CD14-positive monocyte (primary cell): ENCODE measurements around the gene DOK5. TPM values are rescaled to one million over a fixed set of nuclear protein-coding genes. Genes with fewer than 3 reads are reported as not detected.

Experiments
- DNase-seq, 3 donors: peaks; one replicate each; pipeline ENCODE4 v3.0.0-alpha.2; 2011 to 2022
- H2AFZ ChIP-seq: 2 replicates; pipeline ENCODE4 v1.6.0; 2012; ENCODE audit warnings: mild to moderate bottlenecking, low read depth, low read length, inconsistent platforms; ENCODE audit not compliant: insufficient read depth, poor library complexity, severe bottlenecking
- H3K27ac ChIP-seq, 2 donors: 1 replicate in 1 of 2; 2 replicates in 1 of 2; pipeline ENCODE4 v1.5.1; 2012 to 2013; ENCODE audit warnings: low read length in 2 of 2, control low read depth in 1 of 2, inconsistent platforms in 1 of 2, low read depth in 1 of 2, mild to moderate bottlenecking in 1 of 2
- H3K27me3 ChIP-seq, 2 donors: one replicate each; pipeline versions ENCODE4 v1.6.0 to v1.6.1; 2011 to 2013; ENCODE audit warnings: low read length in 2 of 2; ENCODE audit not compliant: control insufficient read depth in 2 of 2, insufficient read depth in 2 of 2
- H3K36me3 ChIP-seq, 2 donors: replicated peaks in 1 of 2; 1 replicate in 1 of 2; 2 replicates in 1 of 2; pipeline versions ENCODE4 v1.5.1 to v1.6.1; 2012 to 2013; ENCODE audit warnings: low read length in 2 of 2, control low read depth in 1 of 2, inconsistent platforms in 1 of 2, mild to moderate bottlenecking in 1 of 2; ENCODE audit not compliant: insufficient read depth in 2 of 2, control insufficient read depth in 1 of 2
- H3K4me1 ChIP-seq, 2 donors: 1 replicate in 1 of 2; 2 replicates in 1 of 2; pipeline versions ENCODE4 v1.5.1 to v1.6.1; 2012 to 2013; ENCODE audit warnings: low read length in 2 of 2, control low read depth in 1 of 2, inconsistent platforms in 1 of 2, mild to moderate bottlenecking in 1 of 2, moderate library complexity in 1 of 2; ENCODE audit not compliant: insufficient read depth in 2 of 2, control insufficient read depth in 1 of 2
- H3K4me2 ChIP-seq: replicated peaks from 2 replicates; pipeline ENCODE3; 2012; ENCODE audit warnings: low read length, moderate library complexity, mild to moderate bottlenecking; ENCODE audit not compliant: poor library complexity, severe bottlenecking; ENCODE audit errors: extremely low read depth
- H3K4me3 ChIP-seq, 3 experiments: fragments of 200-600 bp in 1 of 3; sonication (generic) in 1 of 3; replicated peaks in 1 of 3; 1 replicate in 2 of 3; 2 replicates in 1 of 3; pipeline ENCODE4 v1.5.1; 2011 to 2013; ENCODE audit warnings: low read length in 3 of 3, mild to moderate bottlenecking in 3 of 3, control low read depth in 2 of 3, low read depth in 2 of 3, inconsistent platforms in 1 of 3, moderate library complexity in 1 of 3
- H3K79me2 ChIP-seq: 2 replicates; pipeline ENCODE4 v1.6.0; 2012; ENCODE audit warnings: mild to moderate bottlenecking, control low read depth, inconsistent platforms, low read length, moderate library complexity; ENCODE audit not compliant: insufficient read depth
- H3K9ac ChIP-seq: 2 replicates; pipeline ENCODE4 v1.6.0; 2017; ENCODE audit warnings: low read length, mild to moderate bottlenecking; ENCODE audit not compliant: insufficient read depth, poor library complexity, severe bottlenecking
- H3K9me3 ChIP-seq, 2 donors: replicated peaks in 1 of 2; 1 replicate in 1 of 2; 2 replicates in 1 of 2; pipeline versions ENCODE4 v1.5.1 to v1.6.1; 2012 to 2013; ENCODE audit warnings: low read length in 2 of 2, control low read depth in 1 of 2; ENCODE audit not compliant: control insufficient read depth in 1 of 2, insufficient read depth in 1 of 2
- H4K20me1 ChIP-seq: 2 replicates; pipeline ENCODE4 v1.6.0; 2012; ENCODE audit warnings: mild to moderate bottlenecking, low read length, control low read depth, moderate library complexity; ENCODE audit not compliant: insufficient read depth
- H3K27ac Mint-ChIP-seq, 7 donors: one replicate each; pipeline ENCODE4 v1.8.0; 2020; ENCODE audit warnings: mild to moderate bottlenecking in 7 of 7, mixed read lengths in 7 of 7, moderate library complexity in 6 of 7, inconsistent platforms in 2 of 7
- H3K27me3 Mint-ChIP-seq, 3 donors: one replicate each; pipeline ENCODE4 v1.8.0; 2021 to 2022; ENCODE audit warnings: low read depth in 3 of 3, mild to moderate bottlenecking in 3 of 3, mixed read lengths in 3 of 3, moderate library complexity in 3 of 3, inconsistent platforms in 1 of 3
- H3K36me3 Mint-ChIP-seq, 2 donors: one replicate each; pipeline ENCODE4 v1.8.0; 2020; ENCODE audit warnings: mixed read lengths in 2 of 2, inconsistent platforms in 1 of 2, mild to moderate bottlenecking in 1 of 2
- H3K4me1 Mint-ChIP-seq: one replicate; pipeline ENCODE4 v1.8.0; 2020; ENCODE audit warnings: mild to moderate bottlenecking, mixed read lengths
- H3K4me3 Mint-ChIP-seq, 2 donors: one replicate each; pipeline ENCODE4 v1.8.0; 2020; ENCODE audit warnings: mild to moderate bottlenecking in 2 of 2, mixed read lengths in 2 of 2, moderate library complexity in 1 of 2
- H3K9me3 Mint-ChIP-seq, 7 donors: one replicate each; pipeline ENCODE4 v1.8.0; 2020 to 2022; ENCODE audit warnings: mixed read lengths in 7 of 7, mild to moderate bottlenecking in 6 of 7, moderate library complexity in 6 of 7, inconsistent platforms in 2 of 7
- CTCF ChIP-seq: fragments of 200-600 bp; IDR thresholded peaks from one replicate; pipeline ENCODE4 v1.8.0; 2022; ENCODE audit warnings: antibody characterized with exemption, mild to moderate bottlenecking
- WGBS: methylation state at CpG from one replicate; pipeline ENCODE4 v1.1.5; 2013; ENCODE audit warnings: missing lambda C conversion rate; ENCODE audit not compliant: insufficient coverage; 5-methylcytosine and 5-hydroxymethylcytosine counted together
- intact Hi-C, 2 donors: fragments of 100-400 bp; cut with micrococcal nuclease; formaldehyde crosslinking; loops; one replicate each; pipeline versions ENCODE4 v1.15.0 to v1.15.1; 2023
- polyA plus RNA-seq, 3 donors: library from polyadenylated mRNA; depleted of rRNA in 1 of 3; unstranded in 2 of 3; stranded (reverse) in 1 of 3; fragments of 300-500 nt in 2 of 3; fragments of >200 nt in 1 of 3; fragmentation: Illumina TruSeq in 2 of 3; gene quantifications; 1 replicate in 2 of 3; 2 replicates in 1 of 3; pipeline ENCODE4 v1.2.3, GENCODE V29; 2012 to 2021

The DOK5 gene
- polyA plus RNA-seq, 3 donors, result not detected

- no peak overlapping the region for H3K27ac ChIP-seq
- WGBS, result no CpG with 5 or more reads among the region's 2 CpGs
- no peaks in the 10 kb centered on the region for H3K79me2 ChIP-seq
- H3K9me3 ChIP-seq, result no peaks in the 10 kb centered on the region
- H3K27me3 Mint-ChIP-seq, result peaks cover 0 to 3% (median 3%) of the 10 kb centered on the region in 3 donors
- no peak overlapping the region for H3K4me2 ChIP-seq
- H3K4me1 Mint-ChIP-seq, result no peaks in the 10 kb centered on the region
- intact Hi-C loops, result no loop called here
- H3K4me3 Mint-ChIP-seq, result no peak overlapping the region
- no peaks in the 10 kb centered on the region for H3K36me3 ChIP-seq
- TF ChIP-seq CTCF, result no peak
- H2AFZ ChIP-seq, result no peak overlapping the region
- H3K36me3 Mint-ChIP-seq, result no peaks in the 10 kb centered on the region
- no peak overlapping the region for H3K9ac ChIP-seq
- no peaks in the 10 kb centered on the region for H4K20me1 ChIP-seq
- DNase-seq, result no peak
- no peaks in the 10 kb centered on the region for H3K4me1 ChIP-seq
- no peaks in the 10 kb centered on the region for H3K27me3 ChIP-seq
- H3K27ac Mint-ChIP-seq, result no peak overlapping the region
- no peak overlapping the region for H3K4me3 ChIP-seq
- no peaks in the 10 kb centered on the region for H3K9me3 Mint-ChIP-seq
These were observed 215.9 kb downstream of the DOK5 start for GRCh38 chr20:54691327-54691726.

- intact Hi-C loops, result no loop called here
- H3K4me1 Mint-ChIP-seq, result no peaks in the 10 kb centered on the region
- H3K9ac ChIP-seq, result no peak overlapping the region
- no peak overlapping the region for H3K4me2 ChIP-seq
- DNase-seq, result no peak
- H3K36me3 ChIP-seq, result no peaks in the 10 kb centered on the region
- H3K4me1 ChIP-seq, result no peaks in the 10 kb centered on the region
- H3K27me3 Mint-ChIP-seq, result peaks cover 0 to 3% (median 3%) of the 10 kb centered on the region in 3 donors
- H2AFZ ChIP-seq, result no peak overlapping the region
- H3K9me3 Mint-ChIP-seq, result no peaks in the 10 kb centered on the region
- no peak for TF ChIP-seq CTCF
- no peaks in the 10 kb centered on the region for H3K79me2 ChIP-seq
- H3K4me3 Mint-ChIP-seq, result no peak overlapping the region
- no peaks in the 10 kb centered on the region for H4K20me1 ChIP-seq
- no peaks in the 10 kb centered on the region for H3K36me3 Mint-ChIP-seq
- no peak overlapping the region for H3K27ac ChIP-seq
- WGBS, result no CpG with 5 or more reads among the region's 4 CpGs
- no peaks in the 10 kb centered on the region for H3K27me3 ChIP-seq
- no peak overlapping the region for H3K27ac Mint-ChIP-seq
- no peaks in the 10 kb centered on the region for H3K9me3 ChIP-seq
- no peak overlapping the region for H3K4me3 ChIP-seq
These were observed 216.9 kb downstream of the DOK5 start for GRCh38 chr20:54692168-54692887.
